GM23338 (cell line): ENCODE data around the gene KCTD1. TPM values are rescaled to one million over a fixed set of nuclear protein-coding genes. Genes with fewer than 3 reads are reported as not detected.

ENCODE experiments used
- ATAC-seq: fragments of 200-7000 bp; cut with Tn5 transposase; 3 replicates; pipeline ENCODE4 v1.9.1; 2020
- DNase-seq: peaks from one replicate; pipeline ENCODE4 v3.0.0-alpha.2; 2015; ENCODE audit warnings: low spot score
- H2AFZ ChIP-seq: fragments of 200-600 bp; sonication (generic); 2 replicates; pipeline ENCODE4 v1.8.0; 2016; ENCODE audit warnings: antibody characterized with exemption, mild to moderate bottlenecking, moderate library complexity
- H3F3A ChIP-seq: fragments of 200-600 bp; sonication (generic); replicated peaks from 2 replicates; pipeline ENCODE4 v1.8.0; 2017; ENCODE audit warnings: antibody characterized with exemption, mixed run types, low read depth
- H3K27ac ChIP-seq: fragments of 200-600 bp; sonication (generic); 2 replicates; pipeline ENCODE4 v1.6.1; 2016; ENCODE audit warnings: low read depth
- H3K27me3 ChIP-seq: fragments of 200-600 bp; sonication (generic); 2 replicates; pipeline ENCODE4 v1.8.0; 2016; ENCODE audit warnings: mild to moderate bottlenecking, mixed run types, moderate library complexity; ENCODE audit not compliant: insufficient read depth
- H3K36me3 ChIP-seq: fragments of 200-600 bp; sonication (generic); 2 replicates; pipeline ENCODE4 v1.8.0; 2016; ENCODE audit warnings: mild to moderate bottlenecking; ENCODE audit not compliant: insufficient read depth
- H3K4me1 ChIP-seq: fragments of 200-600 bp; sonication (generic); 2 replicates; pipeline ENCODE4 v1.8.0; 2016; ENCODE audit warnings: mild to moderate bottlenecking, moderate library complexity; ENCODE audit not compliant: insufficient read depth
- H3K4me2 ChIP-seq: fragments of 200-600 bp; sonication (generic); 2 replicates; pipeline ENCODE4 v1.7.1; 2017; ENCODE audit warnings: mixed run types
- H3K4me3 ChIP-seq: fragments of 200-600 bp; sonication (generic); 2 replicates; pipeline ENCODE4 v1.6.1; 2016; ENCODE audit warnings: mixed run types
- H3K79me2 ChIP-seq: fragments of 200-600 bp; sonication (generic); replicated peaks from 2 replicates; pipeline ENCODE4 v1.8.0; 2017; ENCODE audit warnings: mild to moderate bottlenecking; ENCODE audit not compliant: insufficient read depth
- H3K9me2 ChIP-seq: fragments of 200-600 bp; sonication (generic); 2 replicates; pipeline ENCODE4 v1.8.0; 2017; ENCODE audit not compliant: insufficient read depth
- H4K20me1 ChIP-seq: fragments of 200-600 bp; sonication (generic); replicated peaks from 2 replicates; pipeline ENCODE4 v1.8.0; 2017; ENCODE audit warnings: mild to moderate bottlenecking; ENCODE audit not compliant: insufficient read depth
- H3K27ac Mint-ChIP-seq: 2 replicates; pipeline ENCODE4 v1.8.0; 2020; ENCODE audit warnings: inconsistent platforms, mild to moderate bottlenecking, moderate library complexity, mixed read lengths
- H3K27me3 Mint-ChIP-seq: 3 replicates; pipeline ENCODE4 v1.8.0; 2022; ENCODE audit warnings: low read depth, mild to moderate bottlenecking, moderate library complexity, mixed read lengths, inconsistent platforms; ENCODE audit not compliant: insufficient read depth, poor library complexity
- H3K36me3 Mint-ChIP-seq: 3 replicates; pipeline ENCODE4 v1.8.0; 2021; ENCODE audit warnings: low read depth, mild to moderate bottlenecking, inconsistent platforms, moderate library complexity, mixed read lengths
- H3K4me1 Mint-ChIP-seq: 3 replicates; pipeline ENCODE4 v1.8.0; 2020; ENCODE audit warnings: mild to moderate bottlenecking, inconsistent platforms, mixed read lengths
- H3K4me3 Mint-ChIP-seq: 3 replicates; pipeline ENCODE4 v1.8.0; 2021; ENCODE audit warnings: moderate library complexity, mild to moderate bottlenecking, inconsistent platforms, mixed read lengths
- H3K9me3 Mint-ChIP-seq: 3 replicates; pipeline ENCODE4 v1.8.0; 2020; ENCODE audit warnings: moderate library complexity, mild to moderate bottlenecking, inconsistent platforms, mixed read lengths
- CREB1 ChIP-seq: fragments of 250-450 bp; sonication (Bioruptor Pico); IDR thresholded peaks from 2 replicates; pipeline ENCODE4 v1.5.0; 2020; ENCODE audit warnings: low read depth, mild to moderate bottlenecking, moderate library complexity
- POLR2AphosphoS5 ChIP-seq: IDR thresholded peaks from 2 replicates; pipeline ENCODE4 v1.6.1; 2016; ENCODE audit warnings: antibody characterized with exemption, low read depth
- ZNF331 ChIP-seq: fragments of 250-450 bp; sonication (Bioruptor Pico); IDR thresholded peaks from 2 replicates; pipeline ENCODE4 v1.5.0; 2020; ENCODE audit warnings: low read depth, mild to moderate bottlenecking, moderate library complexity
- polyA plus RNA-seq: library from polyadenylated mRNA; unstranded; fragments of >200 nt; fragmentation: Nextera tagmentation; extraction: Ambion mirVana; gene quantifications from 2 replicates; pipeline ENCODE4 v1.2.1, GENCODE V29; 2016
- total RNA-seq: library from RNA; depleted of rRNA; stranded (reverse); fragments of >200 nt; shearing (Covaris generic); gene quantifications from 2 replicates; pipeline ENCODE4 v1.2.3, GENCODE V29; 2014
- TF ChIP-seq, protein P1 (sequence below): IDR thresholded peaks from 2 replicates; pipeline ENCODE4 v1.6.1; 2016; ENCODE audit warnings: antibody characterized with exemption
- TF ChIP-seq, protein P2 (sequence below): IDR thresholded peaks from one replicate; pipeline ENCODE4 v1.6.1; 2018; ENCODE audit warnings: antibody characterized with exemption; ENCODE audit not compliant: unreplicated experiment

Gene KCTD1
- total and polyA plus RNA-seq, 2 experiments from 2014 or later = 7.1 to 20.5 TPM

GRCh38 chr18:26565514-26565913 lies 17.2 kb upstream of the KCTD1 start (continued):
- TF ChIP-seq ZNF331 (CRISPR knock-in tag) (no peak), CREB1 (CRISPR knock-in tag) (no peak)
- TF ChIP-seq, protein P1, sequence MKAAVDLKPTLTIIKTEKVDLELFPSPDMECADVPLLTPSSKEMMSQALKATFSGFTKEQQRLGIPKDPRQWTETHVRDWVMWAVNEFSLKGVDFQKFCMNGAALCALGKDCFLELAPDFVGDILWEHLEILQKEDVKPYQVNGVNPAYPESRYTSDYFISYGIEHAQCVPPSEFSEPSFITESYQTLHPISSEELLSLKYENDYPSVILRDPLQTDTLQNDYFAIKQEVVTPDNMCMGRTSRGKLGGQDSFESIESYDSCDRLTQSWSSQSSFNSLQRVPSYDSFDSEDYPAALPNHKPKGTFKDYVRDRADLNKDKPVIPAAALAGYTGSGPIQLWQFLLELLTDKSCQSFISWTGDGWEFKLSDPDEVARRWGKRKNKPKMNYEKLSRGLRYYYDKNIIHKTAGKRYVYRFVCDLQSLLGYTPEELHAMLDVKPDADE = no peak
- TF ChIP-seq, protein P2, sequence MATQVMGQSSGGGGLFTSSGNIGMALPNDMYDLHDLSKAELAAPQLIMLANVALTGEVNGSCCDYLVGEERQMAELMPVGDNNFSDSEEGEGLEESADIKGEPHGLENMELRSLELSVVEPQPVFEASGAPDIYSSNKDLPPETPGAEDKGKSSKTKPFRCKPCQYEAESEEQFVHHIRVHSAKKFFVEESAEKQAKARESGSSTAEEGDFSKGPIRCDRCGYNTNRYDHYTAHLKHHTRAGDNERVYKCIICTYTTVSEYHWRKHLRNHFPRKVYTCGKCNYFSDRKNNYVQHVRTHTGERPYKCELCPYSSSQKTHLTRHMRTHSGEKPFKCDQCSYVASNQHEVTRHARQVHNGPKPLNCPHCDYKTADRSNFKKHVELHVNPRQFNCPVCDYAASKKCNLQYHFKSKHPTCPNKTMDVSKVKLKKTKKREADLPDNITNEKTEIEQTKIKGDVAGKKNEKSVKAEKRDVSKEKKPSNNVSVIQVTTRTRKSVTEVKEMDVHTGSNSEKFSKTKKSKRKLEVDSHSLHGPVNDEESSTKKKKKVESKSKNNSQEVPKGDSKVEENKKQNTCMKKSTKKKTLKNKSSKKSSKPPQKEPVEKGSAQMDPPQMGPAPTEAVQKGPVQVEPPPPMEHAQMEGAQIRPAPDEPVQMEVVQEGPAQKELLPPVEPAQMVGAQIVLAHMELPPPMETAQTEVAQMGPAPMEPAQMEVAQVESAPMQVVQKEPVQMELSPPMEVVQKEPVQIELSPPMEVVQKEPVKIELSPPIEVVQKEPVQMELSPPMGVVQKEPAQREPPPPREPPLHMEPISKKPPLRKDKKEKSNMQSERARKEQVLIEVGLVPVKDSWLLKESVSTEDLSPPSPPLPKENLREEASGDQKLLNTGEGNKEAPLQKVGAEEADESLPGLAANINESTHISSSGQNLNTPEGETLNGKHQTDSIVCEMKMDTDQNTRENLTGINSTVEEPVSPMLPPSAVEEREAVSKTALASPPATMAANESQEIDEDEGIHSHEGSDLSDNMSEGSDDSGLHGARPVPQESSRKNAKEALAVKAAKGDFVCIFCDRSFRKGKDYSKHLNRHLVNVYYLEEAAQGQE = no peak

DNA sequence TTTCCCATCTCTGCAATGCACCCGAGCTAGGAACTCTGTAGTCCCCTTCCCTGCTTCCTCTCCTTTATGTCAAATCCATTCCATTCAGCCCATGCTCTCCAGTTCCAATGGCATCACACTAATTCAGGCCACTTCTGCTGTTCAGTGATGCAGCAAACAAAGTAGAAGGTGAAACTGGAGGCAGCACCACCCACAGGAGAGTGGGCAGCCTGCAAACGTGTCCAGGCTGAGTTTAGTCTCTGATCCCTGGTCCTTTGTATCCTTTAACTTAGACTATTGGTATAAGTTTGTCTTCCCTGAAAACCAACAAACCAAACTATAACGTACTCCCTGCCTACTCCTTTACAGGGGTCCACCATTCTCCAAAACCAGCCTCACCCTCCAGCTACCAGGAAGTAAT lies 14.7 kb upstream of the KCTD1 start:
- Histone ChIP-seq H3K4me3 (no peak overlapping the region), H3K4me2 (no peak overlapping the region), H3K9me2 (no peaks in the 10 kb centered on the region), H4K20me1 (no peaks in the 10 kb centered on the region), H3K79me2 (no peaks in the 10 kb centered on the region), H2AFZ (no peak overlapping the region), H3K36me3 (no peaks in the 10 kb centered on the region), H3K4me1 (no peaks in the 10 kb centered on the region; the same call in 1 of the 2 replicates), H3F3A (no peaks in the 10 kb centered on the region), H3K27me3 (peaks cover 22% of the 10 kb centered on the region; the same call in 1 of the 2 replicates), H3K27ac (no peak overlapping the region)
- Mint-ChIP-seq H3K27me3 (peaks cover 9% of the 10 kb centered on the region), H3K27ac (no peak overlapping the region), H3K36me3 (no peaks in the 10 kb centered on the region; the same call in 2 of the 3 replicates), H3K9me3 (no peaks in the 10 kb centered on the region), H3K4me3 (no peak overlapping the region), H3K4me1 (peaks cover 31% of the 10 kb centered on the region)
- ATAC-seq (no peak), DNase-seq (no peak)
- TF ChIP-seq POLR2AphosphoS5 = no peak

DNA sequence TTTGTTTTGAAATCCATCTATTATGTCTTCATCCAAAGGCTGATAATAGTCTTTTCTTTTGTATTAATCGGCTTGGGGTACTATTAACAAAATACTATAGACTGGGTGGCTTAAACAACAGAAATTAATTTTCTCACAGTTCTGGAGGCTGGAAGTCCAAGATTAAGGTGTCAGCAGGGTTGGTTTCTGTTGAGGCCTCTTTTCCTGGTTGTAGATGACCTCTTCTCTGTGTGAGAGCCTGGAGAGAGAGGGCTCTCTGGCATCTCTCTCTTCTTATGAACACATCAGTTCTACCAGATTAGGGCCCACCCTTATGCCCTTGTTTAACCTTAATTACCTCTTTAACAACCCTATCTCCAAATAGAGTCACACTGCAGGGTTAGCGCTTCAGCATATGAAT lies 14.2 kb upstream of the KCTD1 start:
- Histone ChIP-seq H3K79me2 (no peaks in the 10 kb centered on the region), H3K27me3 (peaks cover 18% of the 10 kb centered on the region; the same call in 1 of the 2 replicates), H2AFZ (no peak overlapping the region), H3K4me2 (no peak overlapping the region), H3K4me3 (no peak overlapping the region), H3K36me3 (no peaks in the 10 kb centered on the region), H3K4me1 (no peaks in the 10 kb centered on the region; the same call in 1 of the 2 replicates), H3F3A (no peaks in the 10 kb centered on the region), H3K27ac (no peak overlapping the region), H4K20me1 (no peaks in the 10 kb centered on the region), H3K9me2 (no peaks in the 10 kb centered on the region)
- no peaks in the 10 kb centered on the region; the same call in 2 of the 3 replicates for H3K36me3 Mint-ChIP-seq
- ATAC-seq (no peak), DNase-seq (no peak)
- no peaks in the 10 kb centered on the region for H3K9me3 Mint-ChIP-seq
- H3K27me3 Mint-ChIP-seq = peaks cover 9% of the 10 kb centered on the region
- no peak overlapping the region for H3K4me3 Mint-ChIP-seq
- TF ChIP-seq, protein P1 = no peak
- peaks cover 28% of the 10 kb centered on the region for H3K4me1 Mint-ChIP-seq
- H3K27ac Mint-ChIP-seq = no peak overlapping the region
